WTC11 (cell line): ENCODE results near the gene P3H3.

Experiments
- ATF3 ChIP-seq: sonication (generic); formaldehyde crosslinking; conservative IDR thresholded peaks from 2 replicates; pipeline ENCODE4 v1.8.1; 2022; ENCODE audit warnings: mild to moderate bottlenecking, missing genetic modification reagents
- CBFB ChIP-seq: sonication (generic); formaldehyde crosslinking; IDR thresholded peaks from 2 replicates; pipeline ENCODE4 v1.8.1; 2022; ENCODE audit warnings: mild to moderate bottlenecking, low read depth, missing genetic modification reagents
- CTCF ChIP-seq: fragments of 200-600 bp; IDR thresholded peaks from 2 replicates; pipeline ENCODE4 v1.8.0; 2022; ENCODE audit warnings: antibody characterized with exemption
- E2F4 ChIP-seq: sonication (generic); formaldehyde crosslinking; IDR thresholded peaks from 2 replicates; pipeline ENCODE4 v1.8.1; 2022; ENCODE audit warnings: low read depth, mild to moderate bottlenecking, moderate library complexity, missing genetic modification reagents, borderline replicate concordance
- ESRRA ChIP-seq: sonication (generic); formaldehyde crosslinking; IDR thresholded peaks from 2 replicates; pipeline ENCODE4 v1.8.1; 2022; ENCODE audit warnings: mild to moderate bottlenecking, missing genetic modification reagents, borderline replicate concordance
- SMAD3 ChIP-seq: sonication (generic); formaldehyde crosslinking; IDR thresholded peaks from 2 replicates; pipeline ENCODE4 v1.8.0; 2022; ENCODE audit warnings: missing genetic modification reagents, mild to moderate bottlenecking, borderline replicate concordance
- ZNF317 ChIP-seq: sonication (generic); formaldehyde crosslinking; IDR thresholded peaks from 2 replicates; pipeline ENCODE4 v1.8.1; 2023; ENCODE audit warnings: low read depth, mild to moderate bottlenecking, moderate library complexity, missing genetic modification reagents, borderline replicate concordance
- ZNF416 ChIP-seq: fragments of 250-450 bp; sonication (Bioruptor Pico); IDR thresholded peaks from 2 replicates; pipeline ENCODE4 v1.9.0; 2021; ENCODE audit warnings: mild to moderate bottlenecking, inconsistent platforms
- TF ChIP-seq, protein P1 (sequence below): sonication (generic); formaldehyde crosslinking; IDR thresholded peaks from 2 replicates; pipeline ENCODE4 v1.8.0; 2023; ENCODE audit warnings: missing genetic modification reagents, mild to moderate bottlenecking, borderline replicate concordance
- TF ChIP-seq, protein P2 (sequence below): sonication (generic); formaldehyde crosslinking; IDR thresholded peaks from 2 replicates; pipeline ENCODE4 v1.8.0; 2022; ENCODE audit warnings: missing genetic modification reagents

DNA sequence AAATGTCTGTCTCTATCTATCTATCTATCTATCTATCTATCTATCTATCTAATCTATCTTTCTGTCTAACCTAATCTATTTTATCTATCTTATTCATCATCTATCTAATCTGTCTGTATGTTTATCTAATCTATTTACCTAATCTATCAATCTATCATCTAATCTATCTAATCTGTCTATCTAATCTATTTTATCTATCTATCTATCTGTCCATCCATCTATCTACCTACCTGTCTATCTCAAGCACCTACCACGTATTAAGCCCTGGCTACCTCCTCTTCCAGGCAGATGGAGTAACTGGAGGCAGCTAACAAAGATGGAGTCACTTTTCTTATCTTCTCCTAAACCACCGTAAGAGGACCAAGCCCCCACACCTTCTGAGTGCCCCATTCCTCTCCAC lies 33.1 kb upstream of the P3H3 start:
- no peak for TF ChIP-seq SMAD3
- TF ChIP-seq CTCF: no peak
- TF ChIP-seq ATF3 (CRISPR knock-in tag): no peak
- TF ChIP-seq, protein P1, sequence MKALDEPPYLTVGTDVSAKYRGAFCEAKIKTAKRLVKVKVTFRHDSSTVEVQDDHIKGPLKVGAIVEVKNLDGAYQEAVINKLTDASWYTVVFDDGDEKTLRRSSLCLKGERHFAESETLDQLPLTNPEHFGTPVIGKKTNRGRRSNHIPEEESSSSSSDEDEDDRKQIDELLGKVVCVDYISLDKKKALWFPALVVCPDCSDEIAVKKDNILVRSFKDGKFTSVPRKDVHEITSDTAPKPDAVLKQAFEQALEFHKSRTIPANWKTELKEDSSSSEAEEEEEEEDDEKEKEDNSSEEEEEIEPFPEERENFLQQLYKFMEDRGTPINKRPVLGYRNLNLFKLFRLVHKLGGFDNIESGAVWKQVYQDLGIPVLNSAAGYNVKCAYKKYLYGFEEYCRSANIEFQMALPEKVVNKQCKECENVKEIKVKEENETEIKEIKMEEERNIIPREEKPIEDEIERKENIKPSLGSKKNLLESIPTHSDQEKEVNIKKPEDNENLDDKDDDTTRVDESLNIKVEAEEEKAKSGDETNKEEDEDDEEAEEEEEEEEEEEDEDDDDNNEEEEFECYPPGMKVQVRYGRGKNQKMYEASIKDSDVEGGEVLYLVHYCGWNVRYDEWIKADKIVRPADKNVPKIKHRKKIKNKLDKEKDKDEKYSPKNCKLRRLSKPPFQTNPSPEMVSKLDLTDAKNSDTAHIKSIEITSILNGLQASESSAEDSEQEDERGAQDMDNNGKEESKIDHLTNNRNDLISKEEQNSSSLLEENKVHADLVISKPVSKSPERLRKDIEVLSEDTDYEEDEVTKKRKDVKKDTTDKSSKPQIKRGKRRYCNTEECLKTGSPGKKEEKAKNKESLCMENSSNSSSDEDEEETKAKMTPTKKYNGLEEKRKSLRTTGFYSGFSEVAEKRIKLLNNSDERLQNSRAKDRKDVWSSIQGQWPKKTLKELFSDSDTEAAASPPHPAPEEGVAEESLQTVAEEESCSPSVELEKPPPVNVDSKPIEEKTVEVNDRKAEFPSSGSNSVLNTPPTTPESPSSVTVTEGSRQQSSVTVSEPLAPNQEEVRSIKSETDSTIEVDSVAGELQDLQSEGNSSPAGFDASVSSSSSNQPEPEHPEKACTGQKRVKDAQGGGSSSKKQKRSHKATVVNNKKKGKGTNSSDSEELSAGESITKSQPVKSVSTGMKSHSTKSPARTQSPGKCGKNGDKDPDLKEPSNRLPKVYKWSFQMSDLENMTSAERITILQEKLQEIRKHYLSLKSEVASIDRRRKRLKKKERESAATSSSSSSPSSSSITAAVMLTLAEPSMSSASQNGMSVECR (CRISPR knock-in tag): no peak
- TF ChIP-seq ZNF317 (CRISPR knock-in tag): no peak
- TF ChIP-seq CBFB (CRISPR knock-in tag): no peak
- no peak for TF ChIP-seq ESRRA (CRISPR knock-in tag)
- no peak for TF ChIP-seq ZNF416 (CRISPR knock-in tag)
- TF ChIP-seq, protein P2, sequence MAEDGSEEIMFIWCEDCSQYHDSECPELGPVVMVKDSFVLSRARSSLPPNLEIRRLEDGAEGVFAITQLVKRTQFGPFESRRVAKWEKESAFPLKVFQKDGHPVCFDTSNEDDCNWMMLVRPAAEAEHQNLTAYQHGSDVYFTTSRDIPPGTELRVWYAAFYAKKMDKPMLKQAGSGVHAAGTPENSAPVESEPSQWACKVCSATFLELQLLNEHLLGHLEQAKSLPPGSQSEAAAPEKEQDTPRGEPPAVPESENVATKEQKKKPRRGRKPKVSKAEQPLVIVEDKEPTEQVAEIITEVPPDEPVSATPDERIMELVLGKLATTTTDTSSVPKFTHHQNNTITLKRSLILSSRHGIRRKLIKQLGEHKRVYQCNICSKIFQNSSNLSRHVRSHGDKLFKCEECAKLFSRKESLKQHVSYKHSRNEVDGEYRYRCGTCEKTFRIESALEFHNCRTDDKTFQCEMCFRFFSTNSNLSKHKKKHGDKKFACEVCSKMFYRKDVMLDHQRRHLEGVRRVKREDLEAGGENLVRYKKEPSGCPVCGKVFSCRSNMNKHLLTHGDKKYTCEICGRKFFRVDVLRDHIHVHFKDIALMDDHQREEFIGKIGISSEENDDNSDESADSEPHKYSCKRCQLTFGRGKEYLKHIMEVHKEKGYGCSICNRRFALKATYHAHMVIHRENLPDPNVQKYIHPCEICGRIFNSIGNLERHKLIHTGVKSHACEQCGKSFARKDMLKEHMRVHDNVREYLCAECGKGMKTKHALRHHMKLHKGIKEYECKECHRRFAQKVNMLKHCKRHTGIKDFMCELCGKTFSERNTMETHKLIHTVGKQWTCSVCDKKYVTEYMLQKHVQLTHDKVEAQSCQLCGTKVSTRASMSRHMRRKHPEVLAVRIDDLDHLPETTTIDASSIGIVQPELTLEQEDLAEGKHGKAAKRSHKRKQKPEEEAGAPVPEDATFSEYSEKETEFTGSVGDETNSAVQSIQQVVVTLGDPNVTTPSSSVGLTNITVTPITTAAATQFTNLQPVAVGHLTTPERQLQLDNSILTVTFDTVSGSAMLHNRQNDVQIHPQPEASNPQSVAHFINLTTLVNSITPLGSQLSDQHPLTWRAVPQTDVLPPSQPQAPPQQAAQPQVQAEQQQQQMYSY (CRISPR knock-in tag): no peak
- TF ChIP-seq E2F4 (CRISPR knock-in tag): no peak
